Common myeloid progenitor, CD34-positive (primary cell): Measurements from ENCODE around the gene CHN1.

ENCODE experiments used
- CTCF ChIA-PET: fragments of 350-600 bp; sonication (Branson Sonifier 250); formaldehyde crosslinking; loops from one replicate; lab custom pipeline; 2021; ENCODE audit warnings: antibody characterized with exemption; lab: Charles Lee
- POLR2A ChIA-PET: fragments of 350-600 bp; sonication (Branson Sonifier 250); formaldehyde crosslinking; loops from one replicate; lab custom pipeline; 2021; ENCODE audit warnings: antibody characterized with exemption; lab: Charles Lee
- DNase-seq, 3 donors: peaks; one replicate each; pipeline versions ENCODE4 v3.0.0 to v3.0.0-alpha.2; 2013
- H3K27ac ChIP-seq, 2 experiments: 1 replicate in 1 of 2; 2 replicates in 1 of 2; pipeline ENCODE4 v1.7.0; 2013; ENCODE audit warnings: inconsistent platforms in 2 of 2, low read length in 2 of 2, mild to moderate bottlenecking in 2 of 2, low read depth in 1 of 2, moderate library complexity in 1 of 2; ENCODE audit not compliant: severe bottlenecking in 2 of 2, insufficient read depth in 1 of 2, poor library complexity in 1 of 2
- H3K27me3 ChIP-seq, 5 experiments: replicated peaks in 2 of 5; 1 replicate in 3 of 5; 2 replicates in 2 of 5; pipeline versions ENCODE4 v1.6.1 to v1.7.0; 2013; ENCODE audit warnings: low read length in 4 of 5, mild to moderate bottlenecking in 2 of 5, moderate library complexity in 2 of 5, inconsistent platforms in 1 of 5; ENCODE audit not compliant: insufficient read depth in 5 of 5, control insufficient read depth in 4 of 5
- H3K36me3 ChIP-seq, 4 experiments: 1 replicate in 2 of 4; 2 replicates in 2 of 4; pipeline versions ENCODE4 v1.6.1 to v1.7.0; 2013; ENCODE audit warnings: low read length in 3 of 4, control low read depth in 1 of 4, mild to moderate bottlenecking in 1 of 4; ENCODE audit not compliant: control insufficient read depth in 4 of 4, insufficient read depth in 4 of 4
- H3K4me1 ChIP-seq, 4 experiments: 1 replicate in 3 of 4; 2 replicates in 1 of 4; pipeline versions ENCODE4 v1.6.1 to v1.7.1; 2013; ENCODE audit warnings: low read length in 3 of 4, mild to moderate bottlenecking in 3 of 4, control low read depth in 1 of 4, inconsistent platforms in 1 of 4, moderate library complexity in 1 of 4; ENCODE audit not compliant: control insufficient read depth in 4 of 4, insufficient read depth in 4 of 4; ENCODE audit errors: control extremely low read depth in 1 of 4
- H3K4me3 ChIP-seq, 7 experiments: 1 replicate in 4 of 7; 2 replicates in 3 of 7; pipeline versions ENCODE4 v1.5.1 to v1.7.0; 2013; ENCODE audit warnings: mild to moderate bottlenecking in 7 of 7, low read length in 6 of 7, moderate library complexity in 6 of 7, inconsistent platforms in 2 of 7, low read depth in 2 of 7, control low read depth in 1 of 7; ENCODE audit not compliant: insufficient read depth in 4 of 7, control insufficient read depth in 1 of 7; ENCODE audit errors: extremely low read depth in 1 of 7
- H3K9me3 ChIP-seq, 5 experiments: 1 replicate in 4 of 5; 2 replicates in 1 of 5; pipeline versions ENCODE4 v1.6.1 to v1.7.1; 2013; ENCODE audit warnings: low read length in 4 of 5, mild to moderate bottlenecking in 2 of 5, inconsistent platforms in 1 of 5, low read depth in 1 of 5, moderate library complexity in 1 of 5; ENCODE audit not compliant: control insufficient read depth in 4 of 5, insufficient read depth in 2 of 5; ENCODE audit errors: control extremely low read depth in 1 of 5
- WGBS: methylation state at CpG from one replicate; pipeline ENCODE4 v1.1.5; 2013; ENCODE audit not compliant: insufficient coverage; 5-methylcytosine and 5-hydroxymethylcytosine counted together

CHN1 gene

GRCh38 chr2:174839662-174840061, 165.5 kb downstream of the CHN1 start:
- no peaks in the 10 kb centered on the region for H3K36me3 ChIP-seq
- no peak for DNase-seq
- ChIA-PET CTCF (no interaction called here), POLR2A (no interaction called here)
- H3K27ac ChIP-seq = no peak overlapping the region
- no peaks in the 10 kb centered on the region for H3K9me3 ChIP-seq
- 94% methylated on average over 2 of the region's 3 CpGs for WGBS
- no peak overlapping the region for H3K4me3 ChIP-seq
- H3K4me1 ChIP-seq = no peaks in the 10 kb centered on the region
- H3K27me3 ChIP-seq = no peaks in the 10 kb centered on the region

- WGBS = no CpG with 5 or more reads among the region's 1 CpG
- POLR2A ChIA-PET = no interaction called here
- DNase-seq = no peak
- peaks cover 0 to 11% (median 0%) of the 10 kb centered on the region in 5 experiments for H3K9me3 ChIP-seq
- no peak overlapping the region for H3K4me3 ChIP-seq
- CTCF ChIA-PET = interaction anchor here (1.0 kb wide), 1 partner anchor 41 kb away, joined by 3 read pairs; no protein-coding TSS in a partner anchor
- no peaks in the 10 kb centered on the region for H3K4me1 ChIP-seq
- H3K27ac ChIP-seq = no peak overlapping the region
- H3K27me3 ChIP-seq = no peaks in the 10 kb centered on the region
- no peaks in the 10 kb centered on the region for H3K36me3 ChIP-seq
Measured at GRCh38 chr2:174836995-174837390, 168.2 kb downstream of the CHN1 start.

- no peak overlapping the region for H3K4me3 ChIP-seq
- H3K27me3 ChIP-seq = no peaks in the 10 kb centered on the region
- DNase-seq = no peak
- no peaks in the 10 kb centered on the region for H3K4me1 ChIP-seq
- H3K9me3 ChIP-seq = peaks cover 0 to 11% (median 0%) of the 10 kb centered on the region in 5 experiments
- H3K27ac ChIP-seq = no peak overlapping the region
- ChIA-PET POLR2A (no interaction called here), CTCF (no interaction called here)
- H3K36me3 ChIP-seq = no peaks in the 10 kb centered on the region
- WGBS = no CpG with 5 or more reads among the region's 3 CpGs
Measured at GRCh38 chr2:174836377-174836994, 168.7 kb downstream of the CHN1 start.

GRCh38 chr2:174835797-174836255, 169.4 kb downstream of the CHN1 start:
- Histone ChIP-seq H3K36me3 (no peaks in the 10 kb centered on the region), H3K27me3 (no peaks in the 10 kb centered on the region), H3K4me3 (no peak overlapping the region), H3K4me1 (no peaks in the 10 kb centered on the region), H3K27ac (no peak overlapping the region), H3K9me3 (peaks cover 0 to 11% (median 0%) of the 10 kb centered on the region in 5 experiments)
- 86% methylated on average over 2 of the region's 2 CpGs for WGBS
- CTCF ChIA-PET = no interaction called here
- DNase-seq = no peak
- POLR2A ChIA-PET = no interaction called here

GRCh38 chr2:174833737-174834136, 171.4 kb downstream of the CHN1 start:
- H3K4me1 ChIP-seq = no peaks in the 10 kb centered on the region
- DNase-seq = no peak
- POLR2A ChIA-PET = no interaction called here

GRCh38 chr2:174830561-174830960, 174.6 kb downstream of the CHN1 start:
- 100% methylated on average over 3 of the region's 6 CpGs for WGBS
- Histone ChIP-seq H3K27me3 (no peaks in the 10 kb centered on the region), H3K27ac (no peak overlapping the region), H3K4me3 (no peak overlapping the region), H3K4me1 (no peaks in the 10 kb centered on the region), H3K9me3 (peaks cover 0 to 11% (median 0%) of the 10 kb centered on the region in 5 experiments), H3K36me3 (no peaks in the 10 kb centered on the region)
- DNase-seq = no peak
- ChIA-PET CTCF (no interaction called here), POLR2A (no interaction called here)

More at GRCh38 chr2:174833737-174834136, 171.4 kb downstream of the CHN1 start:
- CTCF ChIA-PET = no interaction called here
- Histone ChIP-seq H3K27me3 (no peaks in the 10 kb centered on the region), H3K4me3 (no peak overlapping the region), H3K27ac (no peak overlapping the region), H3K36me3 (no peaks in the 10 kb centered on the region), H3K9me3 (peaks cover 0 to 11% (median 0%) of the 10 kb centered on the region in 5 experiments)
- 94% methylated on average over 3 of the region's 3 CpGs for WGBS

GRCh38 chr2:174829550-174829949, 175.6 kb downstream of the CHN1 start:
- no peaks in the 10 kb centered on the region for H3K36me3 ChIP-seq
- H3K27me3 ChIP-seq = no peaks in the 10 kb centered on the region
- no peaks in the 10 kb centered on the region for H3K4me1 ChIP-seq
- no peak overlapping the region for H3K4me3 ChIP-seq
- 100% methylated on average over 2 of the region's 3 CpGs for WGBS
- no peak overlapping the region for H3K27ac ChIP-seq
- ChIA-PET CTCF (no interaction called here), POLR2A (no interaction called here)
- peaks cover 0 to 11% (median 0%) of the 10 kb centered on the region in 5 experiments for H3K9me3 ChIP-seq
- no peak for DNase-seq
